Measurements from ENCODE around the gene HAUS3. TPM values are rescaled to one million over a fixed set of nuclear protein-coding genes. Genes with fewer than 3 reads are reported as not detected.

Gene HAUS3
- total RNA-seq, 2 donors from 2014 or later, result 6.5 to 12.9 TPM

GRCh38 chr4:2252530-2253091 lies 10.7 kb upstream of the HAUS3 start:
- no peaks in the 10 kb centered on the region for H3K27me3 ChIP-seq (replicated peaks; ENCODE audit: insufficient read depth)
- DNase-seq (ENCODE audit: low spot score), result peak; percentile 1
- ATAC-seq (ENCODE audit: insufficient number of reproducible peaks, low FRiP score, low read depth), result no peak
- no peak overlapping the region for H3K27ac ChIP-seq
- TF ChIP-seq CTCF (IDR thresholded peaks at IDR 0.05), result no peak
- no peak overlapping the region for H3K4me3 ChIP-seq
- H3K9me3 ChIP-seq, result no peaks in the 10 kb centered on the region
- H3K36me3 ChIP-seq, result peaks cover 52% of the 10 kb centered on the region
- H3K4me1 ChIP-seq (ENCODE audit: control insufficient read depth in 1 of 2, low read depth in 2 of 2), result peaks cover 17 to 43% of the 10 kb centered on the region in 2 donors

GRCh38 chr4:2251795-2252529 lies 10.0 kb upstream of the HAUS3 start:
- no peak overlapping the region for H3K27ac ChIP-seq
- H3K4me1 ChIP-seq (ENCODE audit: control insufficient read depth in 1 of 2, low read depth in 2 of 2), result peaks cover 12 to 36% of the 10 kb centered on the region in 2 donors
- DNase-seq (ENCODE audit: low spot score) (no peak), ATAC-seq (ENCODE audit: insufficient number of reproducible peaks, low FRiP score, low read depth) (no peak)
- TF ChIP-seq CTCF (IDR thresholded peaks at IDR 0.05), result no peak
- H3K4me3 ChIP-seq, result no peak overlapping the region
- no peaks in the 10 kb centered on the region for H3K9me3 ChIP-seq
- H3K36me3 ChIP-seq, result peaks cover 54% of the 10 kb centered on the region
- no peaks in the 10 kb centered on the region for H3K27me3 ChIP-seq (replicated peaks; ENCODE audit: insufficient read depth)

- no peak for DNase-seq (ENCODE audit: low spot score)
- Histone ChIP-seq H3K9me3 (no peaks in the 10 kb centered on the region), H3K27me3 (replicated peaks; ENCODE audit: insufficient read depth) (no peaks in the 10 kb centered on the region), H3K4me3 (no peak overlapping the region), H3K36me3 (peaks cover 55% of the 10 kb centered on the region), H3K27ac (no peak overlapping the region), H3K4me1 (ENCODE audit: control insufficient read depth in 1 of 2, low read depth in 2 of 2) (peaks cover 6 to 33% of the 10 kb centered on the region in 2 donors)
- no peak for TF ChIP-seq CTCF (IDR thresholded peaks at IDR 0.05)
- no peak for ATAC-seq (ENCODE audit: insufficient number of reproducible peaks, low FRiP score, low read depth)
These were observed 9.3 kb upstream of the HAUS3 start for GRCh38 chr4:2251073-2251794.

GRCh38 chr4:2250357-2251072 lies 8.6 kb upstream of the HAUS3 start:
- no peak for ATAC-seq (ENCODE audit: insufficient number of reproducible peaks, low FRiP score, low read depth)
- no peaks in the 10 kb centered on the region for H3K27me3 ChIP-seq (replicated peaks; ENCODE audit: insufficient read depth)
- peaks cover 55% of the 10 kb centered on the region for H3K36me3 ChIP-seq
- H3K9me3 ChIP-seq, result no peaks in the 10 kb centered on the region
- DNase-seq (ENCODE audit: low spot score), result no peak
- peaks cover 0 to 33% of the 10 kb centered on the region in 2 donors for H3K4me1 ChIP-seq (ENCODE audit: control insufficient read depth in 1 of 2, low read depth in 2 of 2)
- no peak overlapping the region for H3K4me3 ChIP-seq
- H3K27ac ChIP-seq, result no peak overlapping the region
- TF ChIP-seq CTCF (IDR thresholded peaks at IDR 0.05), result no peak
